ENCODE results near the gene TBC1D26.
A peak's percentile ranks its signal among the peaks of the same experiment; 100 is the strongest.
"Not testable (repeated sequence)": the region's sequence is repeated elsewhere in the genome, so short reads cannot be mapped to it uniquely, and the experiment has no call there.

The TBC1D26 gene

GRCh38 chr17:15731900-15732299 is at the start of gene TBC1D26:
TSS of gene TBC1D26 (plus strand) at chr17:15732283. CDS start at chr17:15735349, 3,066 bp downstream.
- DNase-seq, result not testable (repeated sequence)

DNA sequence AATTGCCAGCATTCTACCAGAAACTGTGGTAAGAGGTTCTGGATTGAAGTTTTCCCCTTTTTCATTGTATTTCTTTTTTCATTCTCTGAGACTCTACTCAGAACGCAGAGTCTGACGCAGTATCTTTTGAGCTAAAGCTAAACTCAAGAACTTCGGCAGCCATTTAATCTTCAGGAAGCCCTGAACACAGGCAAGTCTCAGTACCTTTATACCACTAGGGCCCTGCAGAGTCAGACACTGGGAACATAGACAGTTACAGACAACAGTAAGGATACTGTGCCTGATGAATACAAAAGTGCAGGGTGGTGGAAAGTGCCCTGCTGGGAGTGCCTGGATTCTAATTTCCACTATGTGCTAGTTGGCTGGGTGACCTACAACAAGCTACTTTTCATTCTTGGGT is 48.9 kb upstream of the TBC1D26 start:
- peak; percentile 14 for DNase-seq

DNA sequence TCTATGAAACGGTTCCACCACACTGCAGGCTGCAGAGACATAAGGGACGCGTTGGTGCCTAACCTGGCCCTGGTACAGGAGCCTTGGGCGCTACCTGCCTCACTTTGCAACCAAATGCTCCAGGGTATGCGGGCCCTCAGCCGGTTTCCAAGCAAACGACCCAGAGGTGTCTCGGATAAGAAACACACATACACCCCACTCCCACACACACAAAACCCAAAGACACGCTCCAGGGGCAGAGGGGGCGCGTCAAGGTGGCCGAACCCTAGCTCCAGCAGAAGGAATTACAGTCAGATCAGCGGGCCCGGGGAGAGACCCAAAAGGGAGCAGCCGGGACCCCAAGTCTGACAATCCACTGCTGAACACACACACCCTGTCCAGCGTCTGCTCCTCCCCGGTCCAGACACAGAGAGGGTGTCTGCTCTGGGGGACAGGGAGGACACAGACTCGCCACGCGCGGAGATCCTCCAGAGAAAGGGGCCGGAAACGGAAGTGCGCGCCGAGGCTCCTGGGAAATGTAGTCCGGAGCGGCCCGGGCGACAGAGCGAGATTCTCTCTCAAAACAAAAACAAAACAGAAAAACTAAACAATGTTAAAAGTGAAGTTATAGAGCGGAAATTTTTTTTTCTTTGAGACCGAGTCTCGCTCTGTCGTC is 48.1 kb upstream of the TBC1D26 start, which contains the start of gene TRIM16:
TSS of gene TRIM16 (minus strand) at position 488 of the 655 bp plus-strand sequence. CDS start 32,702 bp downstream, outside the sequence.
- DNase-seq, result peak; percentile 83

- DNase-seq, result not testable (repeated sequence)
Measured at GRCh38 chr17:15687494-15687893, 44.6 kb upstream of the TBC1D26 start.

GRCh38 chr17:15698967-15699366 is 33.1 kb upstream of the TBC1D26 start:
- DNase-seq, result not testable (repeated sequence)

GRCh38 chr17:15699413-15699924 is 32.6 kb upstream of the TBC1D26 start, which contains the start of gene ZNF286A:
TSS of gene ZNF286A (plus strand) at chr17:15699752. CDS start at chr17:15700330, 578 bp downstream.
- DNase-seq, result peak; percentile 98

- DNase-seq, result not testable (repeated sequence)
Measured at GRCh38 chr17:15699937-15700336, 32.1 kb upstream of the TBC1D26 start.

DNA sequence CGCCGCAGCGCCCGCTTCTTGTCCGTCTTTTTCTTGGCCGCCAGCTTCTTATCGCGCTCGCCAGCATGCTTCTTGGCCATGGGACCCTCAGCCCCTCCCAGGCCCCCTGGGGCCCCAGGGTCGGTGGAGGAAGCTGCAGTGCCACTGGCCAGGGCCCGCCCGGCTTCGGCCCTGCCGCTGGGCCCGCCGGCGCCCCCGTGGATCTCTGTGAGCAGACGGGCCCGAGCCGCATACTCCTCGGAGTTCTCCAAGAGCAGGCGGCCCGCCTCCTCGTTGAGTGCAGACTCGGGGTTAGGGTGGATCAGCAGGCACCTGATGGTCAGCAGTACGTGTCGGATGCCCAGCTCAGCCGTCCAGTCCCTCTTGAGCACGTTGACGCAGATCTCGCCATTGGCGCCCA is 27.8 kb upstream of the TBC1D26 start:
- not testable (repeated sequence) for DNase-seq

GRCh38 chr17:15704813-15705212 is 27.3 kb upstream of the TBC1D26 start:
- not testable (repeated sequence) for DNase-seq

DNA sequence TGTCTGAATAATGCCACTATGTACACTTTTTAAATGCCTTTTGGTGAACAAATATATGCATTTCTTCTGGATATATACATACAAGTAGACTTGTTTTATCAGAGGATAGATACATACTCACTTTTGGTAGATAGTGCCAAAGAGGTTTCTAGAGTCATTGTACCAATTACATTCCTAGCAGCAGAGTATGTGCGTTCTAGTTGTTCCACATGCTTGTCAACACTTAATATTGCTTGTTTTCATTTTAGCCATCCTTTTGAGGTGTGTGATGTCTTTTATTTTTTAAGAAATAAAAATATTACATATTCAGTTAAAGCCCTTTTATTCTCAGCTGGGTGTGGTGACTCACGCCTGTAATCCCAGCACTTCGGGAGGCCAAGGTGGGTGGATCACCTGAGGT is 23.2 kb upstream of the TBC1D26 start:
- not testable (repeated sequence) for DNase-seq

- DNase-seq, result not testable (repeated sequence)
Measured at GRCh38 chr17:15716601-15717563, 15.2 kb upstream of the TBC1D26 start.

GRCh38 chr17:15730535-15730934 is 1.5 kb upstream of the TBC1D26 start:
- DNase-seq, result not testable (repeated sequence)

DNA sequence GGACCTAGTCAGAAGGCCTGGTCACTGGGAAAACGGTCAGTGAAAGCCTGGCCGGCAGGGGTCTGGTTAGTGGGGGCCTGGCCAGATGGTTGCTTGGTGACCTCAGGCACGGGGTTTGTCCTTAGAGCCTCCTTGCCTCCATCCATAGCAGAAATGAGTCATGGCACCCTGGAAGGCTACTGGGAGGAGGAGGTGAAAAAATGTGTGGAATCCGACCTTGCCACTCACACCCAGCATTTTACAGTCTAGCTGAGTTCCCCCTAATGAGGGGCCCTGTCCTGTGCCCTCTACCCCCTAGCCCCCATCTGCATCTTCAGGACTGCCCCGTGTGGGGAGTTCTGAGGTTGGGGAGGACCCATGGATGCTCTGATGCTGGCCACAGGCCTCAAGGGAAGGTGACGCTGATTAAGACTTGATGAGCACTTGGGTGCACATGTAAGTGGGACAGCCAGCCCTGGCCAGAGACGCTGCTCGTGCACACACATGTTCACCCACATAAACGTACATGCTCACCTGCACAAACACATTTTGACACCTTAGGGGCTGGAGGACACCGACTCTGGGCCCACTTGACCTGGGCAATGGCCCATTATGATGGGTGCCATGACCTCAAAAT is 1.2 kb downstream of the TBC1D26 start:
- DNase-seq, result not testable (repeated sequence)

DNA sequence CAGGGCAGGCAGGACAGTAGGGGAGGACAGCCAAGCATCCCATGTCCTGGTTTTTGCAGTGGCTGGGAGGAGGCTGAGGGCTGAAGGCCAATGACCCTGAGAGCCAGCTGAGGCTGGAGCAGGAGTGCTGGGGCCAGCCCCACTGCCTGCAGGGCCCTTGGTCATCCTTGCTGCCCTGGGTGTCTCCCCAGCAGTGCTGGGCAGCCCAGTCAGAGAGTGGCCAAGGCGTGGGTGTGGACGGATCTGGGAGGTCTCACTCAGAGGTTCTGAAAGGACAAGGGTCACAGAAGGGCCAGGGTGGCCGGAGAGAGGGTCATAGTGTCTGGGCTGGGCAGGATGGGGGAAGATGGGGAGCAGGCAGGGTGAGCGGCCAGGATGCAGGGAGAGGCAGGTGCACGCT is 4.5 kb downstream of the TBC1D26 start:
- not testable (repeated sequence) for DNase-seq

DNA sequence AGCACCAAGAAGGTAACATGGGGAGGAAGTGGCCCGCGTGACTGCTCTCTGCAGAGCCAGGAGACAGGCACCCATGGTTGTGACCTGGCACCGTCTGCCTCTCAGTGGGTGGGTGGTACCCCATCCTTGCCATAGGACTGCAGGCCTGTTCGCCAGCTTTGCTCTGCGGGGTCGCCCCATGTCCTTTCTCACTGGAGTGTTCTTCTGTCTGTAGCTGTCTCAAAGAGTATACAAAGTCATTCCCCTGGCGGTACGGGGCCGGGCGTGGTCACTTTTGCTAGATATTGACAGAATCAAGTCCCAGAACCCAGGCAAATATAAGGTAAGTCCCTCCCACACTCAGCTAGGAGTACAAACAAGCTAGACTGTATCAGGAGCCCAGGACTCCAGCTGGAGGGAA is 6.0 kb downstream of the TBC1D26 start:
- DNase-seq, result no peak

GRCh38 chr17:15739259-15739658 is 7.2 kb downstream of the TBC1D26 start:
- not testable (repeated sequence) for DNase-seq

GRCh38 chr17:15740041-15740440 is 8.0 kb downstream of the TBC1D26 start:
- DNase-seq, result not testable (repeated sequence)

GRCh38 chr17:15740570-15741120 is 8.6 kb downstream of the TBC1D26 start:
- no peak for DNase-seq

GRCh38 chr17:15741624-15742023 is 9.5 kb downstream of the TBC1D26 start:
- DNase-seq, result no peak

- no peak for DNase-seq
Measured at GRCh38 chr17:15742051-15742795, 10.1 kb downstream of the TBC1D26 start.

DNA sequence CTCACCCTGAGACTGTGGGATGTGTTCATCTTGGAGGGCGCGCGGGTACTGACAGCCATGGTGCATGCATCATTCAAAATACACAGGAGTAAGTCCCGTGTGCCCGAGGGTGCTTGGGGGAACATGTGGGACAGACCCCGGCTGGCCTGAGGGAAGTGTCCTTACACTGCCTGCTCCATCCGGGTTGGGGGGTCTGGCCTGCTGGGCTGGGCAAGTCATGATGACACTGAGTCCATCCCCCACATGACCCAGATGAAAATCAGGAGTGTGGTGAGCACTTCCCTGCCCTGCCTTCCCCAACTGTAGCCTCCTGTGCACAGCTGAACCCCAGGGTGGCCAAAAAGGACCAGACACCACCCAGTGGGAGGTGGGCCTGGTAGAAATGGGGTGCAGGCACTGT is 10.8 kb downstream of the TBC1D26 start:
- no peak for DNase-seq
